Heart left ventricle (tissue), 13 donors: ENCODE results near the gene FSTL4.

Experiments used
- CTCF ChIP-seq, 12 donors: fragments of 200-600 bp; sonication (generic) in 4 of 12; IDR thresholded peaks; one replicate each; pipeline versions ENCODE4 v1.5.0 to v1.8.0; 2018 to 2022; ENCODE audit warnings: antibody characterized with exemption in 12 of 12, mild to moderate bottlenecking in 5 of 12
- POLR2A ChIP-seq, 2 donors: fragments of 450-650 bp; IDR thresholded peaks; one replicate each; pipeline ENCODE4 v1.6.1; 2017; ENCODE audit warnings: antibody characterized with exemption in 2 of 2, mild to moderate bottlenecking in 2 of 2, moderate library complexity in 2 of 2
- donor health status: ischemic (EF 13 %, LVEDD 7.1; RV severe dilation, severe dysfunction).
- donor health status: DM: no; HTN: yes; CAD: no.
- donor health status: DM: no; HTN: no; CAD: no.
- donor health status: ischemic (EF 25% LVEDD 6.9; RV normal size, moderate dysfunction).
- donor health status: ischemic (EF 25% LVEDD 5.7; RV mildly dilated, moderate dysfunction).
- donor health status: ischemic (EF 35%, LVEDD 5.7; RV mildly dilated, moderate dysfunction).
- donor health status: nonischemic (EF 11% LVEDD 7.7; RV severe dilation, severe dysfunction).
- donor health status: DM: yes; HTN: yes; CAD: no.
- donor health status: PGD.
- donor health status: ischemic (EF 29% LVEDD 5.4; RV normal size, mild dysfunction).
- donor health status: nonischemic (EF 23%, LVEDD 6.1; RV moderate dilation, normal function).

GRCh38 chr5:133637206-133637605 is 24.9 kb upstream of the FSTL4 start:
- no peak for TF ChIP-seq CTCF (IDR thresholded peaks at IDR 0.05)
- TF ChIP-seq POLR2A (IDR thresholded peaks at IDR 0.05): no peak
